ENCODE data around the gene DICER1. TPM values are rescaled to one million over a fixed set of nuclear protein-coding genes. Genes with fewer than 3 reads are reported as not detected.

DICER1 gene
- total and polyA plus RNA-seq, 2 donors (not counting 3 experiments of a cell fraction or from before 2014, with no cell fraction given): 8.3 to 43.6 TPM

- Histone ChIP-seq H3K4me2 (ENCODE audit: insufficient read depth, low read length) (no peak overlapping the region), H3K4me1 (ENCODE audit: control insufficient read depth, extremely low read depth, insufficient read depth, low read length) (no peaks in the 10 kb centered on the region), H2AFZ (ENCODE audit: low read depth, low read length) (no peak overlapping the region), H3K9ac (replicated peaks; ENCODE audit: extremely low read depth, insufficient read depth, low read length) (no peak overlapping the region), H3K9me3 (replicated peaks; ENCODE audit: control insufficient read depth, insufficient read depth, low read length) (no peaks in the 10 kb centered on the region), H3K27ac (ENCODE audit: insufficient read depth, low read depth, low read length) (no peak overlapping the region), H3K27me3 (ENCODE audit: control insufficient read depth in 2 of 2, insufficient read depth in 2 of 2, low read length in 2 of 2) (no peaks in the 10 kb centered on the region), H3K36me3 (ENCODE audit: control insufficient read depth in 2 of 2, extremely low read depth in 1 of 2, insufficient read depth in 2 of 2, low read length in 2 of 2) (no peaks in the 10 kb centered on the region), H3K9me1 (replicated peaks; ENCODE audit: control insufficient read depth, extremely low read depth, insufficient read depth, low read length) (no peaks in the 10 kb centered on the region), H4K20me1 (replicated peaks; ENCODE audit: control insufficient read depth, extremely low read depth, insufficient read depth, low read length) (no peaks in the 10 kb centered on the region), H3K4me3 (replicated peaks in 1 of 3; ENCODE audit: insufficient read depth in 1 of 3, low read depth in 1 of 3, low read length in 3 of 3) (no peak overlapping the region), H3K79me2 (ENCODE audit: control insufficient read depth, insufficient read depth, low read length) (no peaks in the 10 kb centered on the region)
- no TSS peak for BruUV-seq (replicated peaks)
- no peak for DNase-seq (ENCODE audit: low read depth, low spot score)
- ChIA-PET CTCF (interaction anchor here (0.5 kb wide), 1 partner anchor 378 kb away, joined by 3 read pairs; no protein-coding TSS in a partner anchor), POLR2A (no interaction called here)
- FAIRE-seq: no peak
- TF ChIP-seq MAX (IDR thresholded peaks at IDR 0.05; ENCODE audit: insufficient read depth, insufficient read length) (no peak), JUN (IDR thresholded peaks at IDR 0.05; ENCODE audit: borderline replicate concordance, insufficient read depth, insufficient read length, low read depth) (no peak), FOS (IDR thresholded peaks at IDR 0.05; ENCODE audit: borderline replicate concordance, insufficient read depth, low read length) (no peak), POLR2AphosphoS5 (IDR thresholded peaks at IDR 0.05; ENCODE audit: insufficient read depth, low read depth, low read length) (no peak), POLR2A (IDR thresholded peaks at IDR 0.05; ENCODE audit: low read depth, low read length) (no peak), MYC (IDR thresholded peaks at IDR 0.05; ENCODE audit: low read depth, low read length) (no peak)
- dilution Hi-C loops (cut with MboI; ENCODE audit: extremely low pct_ligation_motif_present, low sequenced_read_pairs): no loop called here
- intact Hi-C loops (cut with micrococcal nuclease): no loop called here
Observed at GRCh38 chr14:95048771-95049312, 108.5 kb downstream of the DICER1 start.

GRCh38 chr14:95047754-95048153, 109.6 kb downstream of the DICER1 start:
- CTCF ChIA-PET: no interaction called here
- no TSS peak for BruUV-seq (replicated peaks)

More at GRCh38 chr14:95047754-95048153, 109.6 kb downstream of the DICER1 start:
- Histone ChIP-seq H3K36me3 (ENCODE audit: control insufficient read depth in 2 of 2, extremely low read depth in 1 of 2, insufficient read depth in 2 of 2, low read length in 2 of 2) (no peaks in the 10 kb centered on the region), H3K27me3 (ENCODE audit: control insufficient read depth in 2 of 2, insufficient read depth in 2 of 2, low read length in 2 of 2) (no peaks in the 10 kb centered on the region), H3K4me1 (ENCODE audit: control insufficient read depth, extremely low read depth, insufficient read depth, low read length) (no peaks in the 10 kb centered on the region), H3K9me1 (replicated peaks; ENCODE audit: control insufficient read depth, extremely low read depth, insufficient read depth, low read length) (no peaks in the 10 kb centered on the region), H3K4me3 (replicated peaks in 1 of 3; ENCODE audit: insufficient read depth in 1 of 3, low read depth in 1 of 3, low read length in 3 of 3) (no peak overlapping the region), H2AFZ (ENCODE audit: low read depth, low read length) (no peak overlapping the region), H3K9me3 (replicated peaks; ENCODE audit: control insufficient read depth, insufficient read depth, low read length) (no peaks in the 10 kb centered on the region), H3K27ac (ENCODE audit: insufficient read depth, low read depth, low read length) (no peak overlapping the region), H3K79me2 (ENCODE audit: control insufficient read depth, insufficient read depth, low read length) (no peaks in the 10 kb centered on the region), H4K20me1 (replicated peaks; ENCODE audit: control insufficient read depth, extremely low read depth, insufficient read depth, low read length) (no peaks in the 10 kb centered on the region), H3K9ac (replicated peaks; ENCODE audit: extremely low read depth, insufficient read depth, low read length) (no peak overlapping the region), H3K4me2 (ENCODE audit: insufficient read depth, low read length) (no peak overlapping the region)
- no peak for DNase-seq (ENCODE audit: low read depth, low spot score)
- intact Hi-C loops (cut with micrococcal nuclease): no loop called here
- dilution Hi-C loops (cut with MboI; ENCODE audit: extremely low pct_ligation_motif_present, low sequenced_read_pairs): no loop called here
- POLR2A ChIA-PET: no interaction called here
- TF ChIP-seq JUN (IDR thresholded peaks at IDR 0.05; ENCODE audit: borderline replicate concordance, insufficient read depth, insufficient read length, low read depth) (no peak), CTCF (IDR thresholded peaks at IDR 0.05; ENCODE audit: extremely low read depth in 1 of 2, insufficient read depth in 1 of 2, low read depth in 1 of 2, low read length in 2 of 2) (no peak), MAX (IDR thresholded peaks at IDR 0.05; ENCODE audit: insufficient read depth, insufficient read length) (no peak), EZH2 (IDR thresholded peaks at IDR 0.05; ENCODE audit: borderline replicate concordance, low read depth, low read length, severe bottlenecking) (no peak), MYC (IDR thresholded peaks at IDR 0.05; ENCODE audit: low read depth, low read length) (no peak), POLR2A (IDR thresholded peaks at IDR 0.05; ENCODE audit: low read depth, low read length) (no peak), GATA2 (IDR thresholded peaks at IDR 0.05; ENCODE audit: insufficient read depth, insufficient read length, low read depth, low read length) (no peak), FOS (IDR thresholded peaks at IDR 0.05; ENCODE audit: borderline replicate concordance, insufficient read depth, low read length) (no peak), POLR2AphosphoS5 (IDR thresholded peaks at IDR 0.05; ENCODE audit: insufficient read depth, low read depth, low read length) (no peak)
- FAIRE-seq: no peak
